ENCODE measurements around the gene RPRML. TPM values are rescaled to one million over a fixed set of nuclear protein-coding genes. Genes with fewer than 3 reads are reported as not detected.

Gene RPRML
- polyA plus RNA-seq, 4 donors, result 0.10 to 0.51 TPM; not detected in 2

DNA sequence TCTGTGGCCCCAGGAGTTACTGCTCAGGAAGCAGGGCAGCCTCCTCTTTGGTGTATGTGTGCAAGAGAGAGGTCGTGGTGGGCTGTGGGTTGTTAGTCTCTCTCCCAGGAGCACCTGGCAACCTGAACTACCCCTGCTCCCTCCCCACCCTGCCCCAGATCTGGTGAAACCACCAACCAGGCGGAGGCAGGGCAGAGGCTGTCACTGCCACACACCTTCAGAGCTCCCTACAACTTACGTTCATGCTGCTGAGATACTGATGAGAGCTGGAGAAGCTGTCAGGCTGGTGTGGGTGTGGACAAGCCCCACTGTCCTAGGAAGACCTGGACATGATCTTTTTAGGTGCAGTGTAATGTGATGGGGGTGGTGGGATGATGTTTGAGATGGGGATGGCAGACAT is 31.8 kb downstream of the RPRML start:
- Histone ChIP-seq H3K4me1 (ENCODE audit: control insufficient read depth in 3 of 3, insufficient read depth in 2 of 3, low read depth in 1 of 3, low read length in 2 of 3) (peaks cover 0 to 33% (median 2%) of the 10 kb centered on the region in 3 donors), H3K36me3 (ENCODE audit: control insufficient read depth in 3 of 3, insufficient read depth in 2 of 3, low read depth in 1 of 3, low read length in 3 of 3) (peaks cover 0 to 12% (median 0%) of the 10 kb centered on the region in 3 donors), H3K27ac (ENCODE audit: low read depth in 1 of 3, low read length in 2 of 3) (no peak overlapping the region), H3K27me3 (ENCODE audit: control insufficient read depth in 3 of 3, insufficient read depth in 3 of 3, low read length in 3 of 3) (no peaks in the 10 kb centered on the region), H3K4me3 (ENCODE audit: low read depth in 1 of 3, low read length in 3 of 3) (no peak overlapping the region), H3K9me3 (ENCODE audit: control insufficient read depth in 2 of 2, insufficient read depth in 1 of 2, low read depth in 1 of 2, low read length in 1 of 2) (no peaks in the 10 kb centered on the region)
- DNase-seq, result no peak
- FAIRE-seq, result no peak
- 34 to 54% (median 36%) methylated on average over 3 of the region's 3 CpGs for WGBS, 3 donors

DNA sequence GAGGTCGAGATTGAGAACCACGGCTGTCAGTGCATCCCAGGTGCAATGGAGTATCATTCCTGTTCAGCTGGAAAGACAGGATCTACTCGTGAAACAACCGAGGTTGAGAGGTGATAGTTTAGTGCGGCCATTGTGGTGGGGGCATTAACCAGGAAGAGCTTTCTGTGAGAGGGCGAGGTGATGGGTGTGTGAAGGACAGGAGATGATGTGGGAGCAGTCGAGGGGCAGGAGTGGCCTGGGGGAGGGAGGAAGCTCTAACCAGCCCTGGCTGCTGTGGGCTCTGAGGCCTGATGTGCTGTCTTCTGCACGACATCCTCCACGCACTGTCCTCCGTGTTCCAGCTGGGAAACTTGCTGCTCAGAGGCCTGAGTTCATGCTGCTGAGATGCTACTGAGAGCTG is 34.1 kb downstream of the RPRML start:
- H3K27me3 ChIP-seq (ENCODE audit: control insufficient read depth in 3 of 3, insufficient read depth in 3 of 3, low read length in 3 of 3), result no peaks in the 10 kb centered on the region
- peaks cover 0 to 37% (median 2%) of the 10 kb centered on the region in 3 donors for H3K4me1 ChIP-seq (ENCODE audit: control insufficient read depth in 3 of 3, insufficient read depth in 2 of 3, low read depth in 1 of 3, low read length in 2 of 3)
- WGBS, 3 donors, result 17 to 50% (median 33%) methylated on average over 10 of the region's 10 CpGs
- DNase-seq, result no peak
- H3K4me3 ChIP-seq (ENCODE audit: low read depth in 1 of 3, low read length in 3 of 3), result no peak overlapping the region
- H3K36me3 ChIP-seq (ENCODE audit: control insufficient read depth in 3 of 3, insufficient read depth in 2 of 3, low read depth in 1 of 3, low read length in 3 of 3), result peaks cover 0 to 27% (median 6%) of the 10 kb centered on the region in 3 donors
- no peak for FAIRE-seq
- H3K9me3 ChIP-seq (ENCODE audit: control insufficient read depth in 2 of 2, insufficient read depth in 1 of 2, low read depth in 1 of 2, low read length in 1 of 2), result no peaks in the 10 kb centered on the region
- H3K27ac ChIP-seq (ENCODE audit: low read depth in 1 of 3, low read length in 2 of 3), result no peak overlapping the region

DNA sequence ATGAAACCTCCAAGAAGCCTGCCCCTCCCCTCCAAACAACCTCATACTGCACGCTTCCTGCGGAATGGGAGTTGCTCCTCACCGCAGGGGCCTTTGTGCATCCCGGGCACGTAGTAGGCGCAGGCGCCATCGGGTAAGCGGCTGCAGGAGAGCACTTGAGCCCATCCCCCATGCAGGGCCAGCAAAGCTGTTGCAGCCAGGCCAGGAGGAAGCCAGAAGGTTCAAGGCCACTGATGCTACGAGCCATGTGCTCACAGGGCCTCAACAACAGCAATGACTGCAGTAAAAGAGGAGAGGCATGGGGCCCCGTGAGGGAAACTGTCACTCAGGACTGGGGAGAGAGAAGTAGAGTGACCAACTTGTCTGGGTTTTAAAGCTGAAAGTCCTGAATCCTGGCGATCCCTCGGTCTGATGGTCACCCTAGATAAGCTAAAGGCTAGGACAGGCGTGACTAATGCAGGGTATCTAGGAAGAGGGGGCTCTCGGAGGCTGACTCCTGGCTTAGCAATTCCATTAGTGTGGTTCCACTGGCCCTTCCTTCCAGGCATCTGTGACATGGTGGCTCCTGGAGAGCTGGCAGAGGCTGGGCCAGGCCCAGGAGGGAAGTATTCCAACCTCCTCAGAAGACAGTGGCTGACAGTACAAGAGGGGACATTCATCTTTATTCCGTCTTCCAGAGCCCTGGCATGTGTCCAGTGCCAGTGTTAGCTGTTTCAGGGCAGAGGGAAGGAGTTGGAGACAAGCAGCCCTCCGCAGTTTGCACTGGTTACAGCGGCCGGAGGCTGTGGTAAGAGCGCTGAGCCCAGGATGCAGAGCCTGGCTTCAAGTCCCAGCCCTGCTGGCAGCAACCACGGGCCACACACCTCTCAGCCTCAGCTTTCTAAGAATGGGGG is 35.3 kb downstream of the RPRML start:
- H3K36me3 ChIP-seq (ENCODE audit: control insufficient read depth in 3 of 3, insufficient read depth in 2 of 3, low read depth in 1 of 3, low read length in 3 of 3), result peaks cover 1 to 33% (median 16%) of the 10 kb centered on the region in 3 donors
- peaks cover 0 to 37% (median 2%) of the 10 kb centered on the region in 3 donors for H3K4me1 ChIP-seq (ENCODE audit: control insufficient read depth in 3 of 3, insufficient read depth in 2 of 3, low read depth in 1 of 3, low read length in 2 of 3)
- H3K4me3 ChIP-seq (ENCODE audit: low read depth in 1 of 3, low read length in 3 of 3), result no peak overlapping the region
- FAIRE-seq (no peak), DNase-seq (peak; percentile 34 to 70)
- H3K27ac ChIP-seq (ENCODE audit: low read depth in 1 of 3, low read length in 2 of 3), result peak overlapping the region in 1 of 3 donors; percentile 17
- no peaks in the 10 kb centered on the region for H3K9me3 ChIP-seq (ENCODE audit: control insufficient read depth in 2 of 2, insufficient read depth in 1 of 2, low read depth in 1 of 2, low read length in 1 of 2)
- 16 to 25% (median 22%) methylated on average over 21 of the region's 21 CpGs for WGBS, 3 donors
- H3K27me3 ChIP-seq (ENCODE audit: control insufficient read depth in 3 of 3, insufficient read depth in 3 of 3, low read length in 3 of 3), result no peaks in the 10 kb centered on the region

DNA sequence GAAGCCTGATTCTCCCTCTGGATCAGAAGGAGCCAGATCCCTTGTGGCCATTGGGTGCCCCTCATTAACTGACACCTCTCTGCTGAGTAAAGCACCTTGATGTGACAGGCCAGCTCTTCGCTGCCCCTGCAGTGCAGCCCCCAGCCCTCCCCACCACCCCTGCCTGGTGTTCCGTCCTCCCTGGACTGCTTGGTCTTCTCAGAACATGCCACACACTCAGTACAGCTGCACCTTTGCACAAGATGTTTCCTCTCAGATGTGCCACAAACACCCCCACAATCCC is 35.9 kb downstream of the RPRML start:
- Histone ChIP-seq H3K27me3 (ENCODE audit: control insufficient read depth in 3 of 3, insufficient read depth in 3 of 3, low read length in 3 of 3) (no peaks in the 10 kb centered on the region), H3K9me3 (ENCODE audit: control insufficient read depth in 2 of 2, insufficient read depth in 1 of 2, low read depth in 1 of 2, low read length in 1 of 2) (no peaks in the 10 kb centered on the region), H3K36me3 (ENCODE audit: control insufficient read depth in 3 of 3, insufficient read depth in 2 of 3, low read depth in 1 of 3, low read length in 3 of 3) (peaks cover 4 to 35% (median 22%) of the 10 kb centered on the region in 3 donors), H3K27ac (ENCODE audit: low read depth in 1 of 3, low read length in 2 of 3) (no peak overlapping the region), H3K4me1 (ENCODE audit: control insufficient read depth in 3 of 3, insufficient read depth in 2 of 3, low read depth in 1 of 3, low read length in 2 of 3) (peaks cover 0 to 37% (median 2%) of the 10 kb centered on the region in 3 donors), H3K4me3 (ENCODE audit: low read depth in 1 of 3, low read length in 3 of 3) (no peak overlapping the region)
- FAIRE-seq, result no peak
- 55 to 77% (median 65%) methylated on average over 2 of the region's 2 CpGs for whole genome bisulfite sequencing, 3 donors
- DNase-seq, result no peak

DNA sequence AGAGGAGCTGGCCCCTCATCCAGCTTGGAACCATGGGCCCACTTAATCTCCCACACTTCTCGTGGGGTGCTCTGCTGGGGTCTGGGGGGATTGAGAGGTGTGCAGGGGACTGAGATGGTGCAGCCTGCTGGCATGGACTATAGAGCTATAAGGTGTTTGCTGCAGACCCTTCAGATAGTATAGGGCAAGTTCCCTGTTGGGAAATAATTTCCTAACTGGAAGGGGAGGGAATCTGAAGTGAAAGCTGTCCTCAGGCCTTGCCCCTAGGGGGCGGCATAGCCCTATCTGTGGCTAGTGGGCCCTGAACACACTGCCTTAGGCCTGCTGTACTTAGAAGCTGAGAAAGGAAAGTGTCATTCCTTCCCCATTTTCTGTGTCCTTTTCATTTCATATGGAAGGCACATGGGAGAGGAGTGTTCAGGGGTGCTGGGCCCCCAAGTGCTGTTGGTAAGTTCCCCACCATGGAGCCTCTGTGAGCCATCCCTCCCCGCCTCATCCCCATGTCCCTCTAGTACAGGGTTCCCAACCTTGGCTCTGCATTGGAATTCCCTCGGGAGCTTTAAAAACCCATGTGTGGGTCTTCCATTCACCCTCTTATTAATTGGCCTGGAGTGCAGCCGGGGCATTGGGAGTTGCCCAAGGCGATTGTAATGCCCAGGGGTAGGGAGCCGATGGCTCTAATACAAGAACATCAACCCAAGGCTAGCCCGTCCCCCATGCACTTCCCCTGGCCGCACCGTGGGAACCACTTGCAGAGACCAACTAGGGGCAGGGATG is 36.4 kb downstream of the RPRML start:
- Histone ChIP-seq H3K36me3 (ENCODE audit: control insufficient read depth in 3 of 3, insufficient read depth in 2 of 3, low read depth in 1 of 3, low read length in 3 of 3) (peaks cover 7 to 37% (median 25%) of the 10 kb centered on the region in 3 donors), H3K27ac (ENCODE audit: low read depth in 1 of 3, low read length in 2 of 3) (no peak overlapping the region), H3K4me3 (ENCODE audit: low read depth in 1 of 3, low read length in 3 of 3) (no peak overlapping the region), H3K9me3 (ENCODE audit: control insufficient read depth in 2 of 2, insufficient read depth in 1 of 2, low read depth in 1 of 2, low read length in 1 of 2) (no peaks in the 10 kb centered on the region), H3K27me3 (ENCODE audit: control insufficient read depth in 3 of 3, insufficient read depth in 3 of 3, low read length in 3 of 3) (no peaks in the 10 kb centered on the region), H3K4me1 (ENCODE audit: control insufficient read depth in 3 of 3, insufficient read depth in 2 of 3, low read depth in 1 of 3, low read length in 2 of 3) (peaks cover 0 to 37% (median 2%) of the 10 kb centered on the region in 3 donors)
- DNase-seq, result peak; percentile 63 to 88
- no peak for FAIRE-seq
- WGBS, 3 donors, result 60 to 72% (median 70%) methylated on average over 10 of the region's 10 CpGs

DNA sequence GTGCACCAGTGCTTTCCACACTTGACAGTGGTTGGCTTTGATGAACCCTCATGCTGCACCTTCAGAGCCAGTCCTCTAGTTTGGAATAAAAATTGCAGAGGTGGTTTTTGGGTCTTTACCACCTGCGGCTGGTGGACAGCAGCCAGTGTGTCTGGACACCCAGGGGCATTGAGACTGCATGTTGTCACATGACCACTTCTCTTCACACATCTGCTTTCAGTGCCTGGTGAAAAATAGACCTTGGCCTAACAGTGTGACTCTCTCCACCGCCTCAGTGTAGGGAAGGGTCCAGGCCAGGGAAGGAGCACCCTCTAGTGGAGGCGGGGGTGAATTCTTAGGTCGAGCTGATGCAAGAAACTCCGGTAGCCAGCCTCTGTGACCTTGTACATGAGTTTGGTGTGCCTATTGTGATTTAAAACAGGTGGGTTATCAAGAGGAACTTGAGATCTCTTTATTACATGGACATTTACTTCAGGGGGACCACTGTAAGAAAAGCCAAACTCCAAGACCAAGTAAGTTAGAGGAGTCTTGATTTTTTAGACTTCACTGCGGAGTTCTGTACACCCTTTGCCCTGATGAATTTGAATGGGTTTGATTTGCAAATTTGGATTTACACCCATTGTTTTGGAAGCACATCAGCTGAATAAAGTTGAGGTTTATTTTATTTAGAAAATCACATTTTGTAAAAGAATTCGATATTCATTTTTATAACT is 38.2 kb downstream of the RPRML start:
- Histone ChIP-seq H3K4me1 (ENCODE audit: control insufficient read depth in 3 of 3, insufficient read depth in 2 of 3, low read depth in 1 of 3, low read length in 2 of 3) (peaks cover 0 to 43% (median 5%) of the 10 kb centered on the region in 3 donors), H3K27ac (ENCODE audit: low read depth in 1 of 3, low read length in 2 of 3) (peak overlapping the region in 2 of 3 donors; percentile 34 to 40), H3K36me3 (ENCODE audit: control insufficient read depth in 3 of 3, insufficient read depth in 2 of 3, low read depth in 1 of 3, low read length in 3 of 3) (peaks cover 9 to 48% (median 33%) of the 10 kb centered on the region in 3 donors), H3K9me3 (ENCODE audit: control insufficient read depth in 2 of 2, insufficient read depth in 1 of 2, low read depth in 1 of 2, low read length in 1 of 2) (no peaks in the 10 kb centered on the region), H3K27me3 (ENCODE audit: control insufficient read depth in 3 of 3, insufficient read depth in 3 of 3, low read length in 3 of 3) (no peaks in the 10 kb centered on the region), H3K4me3 (ENCODE audit: low read depth in 1 of 3, low read length in 3 of 3) (no peak overlapping the region)
- DNase-seq (peak; percentile 91 to 92), FAIRE-seq (no peak)
- 32 to 40% (median 37%) methylated on average over 7 of the region's 7 CpGs for WGBS, 3 donors

DNA sequence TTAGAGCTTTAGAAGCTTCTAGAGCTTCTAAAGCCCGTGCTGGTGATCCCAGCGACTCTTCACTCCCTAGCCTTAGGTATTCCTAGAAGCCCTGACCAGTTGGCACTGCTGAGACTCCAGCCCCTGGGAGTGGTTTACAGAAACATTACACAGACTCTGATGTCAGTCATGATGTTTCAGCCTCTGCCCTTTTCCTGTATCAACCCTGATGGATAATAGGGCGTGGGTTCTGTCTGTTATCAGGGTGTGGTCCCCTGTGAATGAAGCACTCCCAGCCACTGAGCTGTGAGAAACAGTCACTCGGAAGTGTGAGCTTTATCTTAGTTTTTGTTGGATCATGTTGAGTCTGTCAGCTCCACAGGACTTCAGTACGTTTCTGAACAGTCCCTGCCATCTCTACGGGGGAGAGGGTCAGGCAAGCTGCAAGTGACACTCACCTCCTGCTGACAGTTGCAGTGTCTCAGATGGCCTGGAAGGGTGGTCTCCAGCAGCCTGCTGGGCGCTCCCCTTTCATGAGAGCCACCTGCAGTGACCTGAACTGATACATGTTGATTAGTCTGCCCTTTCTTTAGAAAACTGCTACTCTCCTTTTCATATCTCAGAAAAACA is 43.3 kb downstream of the RPRML start:
- no peak overlapping the region for H3K4me3 ChIP-seq (ENCODE audit: low read depth in 1 of 3, low read length in 3 of 3)
- FAIRE-seq (no peak), DNase-seq (peak; percentile 79 to 95)
- peaks cover 42 to 80% (median 65%) of the 10 kb centered on the region in 3 donors for H3K36me3 ChIP-seq (ENCODE audit: control insufficient read depth in 3 of 3, insufficient read depth in 2 of 3, low read depth in 1 of 3, low read length in 3 of 3)
- H3K9me3 ChIP-seq (ENCODE audit: control insufficient read depth in 2 of 2, insufficient read depth in 1 of 2, low read depth in 1 of 2, low read length in 1 of 2), result no peaks in the 10 kb centered on the region
- WGBS, 3 donors, result 41 to 71% (median 65%) methylated on average over 7 of the region's 7 CpGs
- no peaks in the 10 kb centered on the region for H3K27me3 ChIP-seq (ENCODE audit: control insufficient read depth in 3 of 3, insufficient read depth in 3 of 3, low read length in 3 of 3)
- peaks cover 0 to 25% (median 4%) of the 10 kb centered on the region in 3 donors for H3K4me1 ChIP-seq (ENCODE audit: control insufficient read depth in 3 of 3, insufficient read depth in 2 of 3, low read depth in 1 of 3, low read length in 2 of 3)
- H3K27ac ChIP-seq (ENCODE audit: low read depth in 1 of 3, low read length in 2 of 3), result peak overlapping the region; percentile 70 to 93 (median 87)

DNA sequence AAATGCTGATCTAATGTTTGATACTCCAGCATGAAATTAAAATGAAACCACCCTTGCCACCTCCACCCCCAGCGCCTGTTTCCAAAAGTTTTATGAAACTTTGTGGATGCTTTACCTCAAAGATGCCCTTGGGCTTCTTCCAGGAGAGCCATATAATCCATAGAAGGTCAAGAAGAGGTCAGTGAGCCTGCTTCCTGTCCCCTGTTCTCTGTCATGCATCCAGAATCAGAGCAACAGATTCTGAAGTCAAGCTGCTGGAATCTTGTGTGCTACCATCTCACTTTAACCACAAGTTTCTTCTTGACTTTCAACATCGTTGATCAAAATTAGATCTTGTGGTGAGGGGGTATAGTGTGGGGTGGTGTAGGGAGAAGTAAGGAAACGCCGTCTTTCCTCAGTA is 47.5 kb downstream of the RPRML start:
- H3K36me3 ChIP-seq (ENCODE audit: control insufficient read depth in 3 of 3, insufficient read depth in 2 of 3, low read depth in 1 of 3, low read length in 3 of 3), result peaks cover 36 to 57% (median 39%) of the 10 kb centered on the region in 3 donors
- no peaks in the 10 kb centered on the region for H3K9me3 ChIP-seq (ENCODE audit: control insufficient read depth in 2 of 2, insufficient read depth in 1 of 2, low read depth in 1 of 2, low read length in 1 of 2)
- DNase-seq (no peak), FAIRE-seq (no peak)
- no peak overlapping the region for H3K27ac ChIP-seq (ENCODE audit: low read depth in 1 of 3, low read length in 2 of 3)
- no peaks in the 10 kb centered on the region for H3K27me3 ChIP-seq (ENCODE audit: control insufficient read depth in 3 of 3, insufficient read depth in 3 of 3, low read length in 3 of 3)
- H3K4me3 ChIP-seq (ENCODE audit: low read depth in 1 of 3, low read length in 3 of 3), result no peak overlapping the region
- 83 to 88% (median 87%) methylated on average over 4 of the region's 4 CpGs for WGBS, 3 donors
- H3K4me1 ChIP-seq (ENCODE audit: control insufficient read depth in 3 of 3, insufficient read depth in 2 of 3, low read depth in 1 of 3, low read length in 2 of 3), result peaks cover 8 to 59% (median 14%) of the 10 kb centered on the region in 3 donors

Measured in small intestine (tissue), 7 donors.